Cerebellar cortex (tissue), 1 donor: Measurements from ENCODE around the gene LENG1.

Source experiments
- DNase-seq: peaks from one replicate; pipeline ENCODE4 v3.0.0-alpha.2; 2015; ENCODE audit warnings: low spot score

The LENG1 gene

GRCh38 chr19:54164369-54165068 lies 5.0 kb upstream of the LENG1 start:
- DNase-seq, result no peak

- DNase-seq, result no peak
Measured at GRCh38 chr19:54162884-54163283, 3.4 kb upstream of the LENG1 start.

GRCh38 chr19:54162241-54162805 lies 2.8 kb upstream of the LENG1 start:
- DNase-seq, result no peak

GRCh38 chr19:54160854-54161253 lies 1.3 kb upstream of the LENG1 start:
- DNase-seq, result no peak

GRCh38 chr19:54160182-54160811 lies 776 bp upstream of the LENG1 start:
- peak; percentile 35 for DNase-seq

- DNase-seq, result no peak
Measured at GRCh38 chr19:54158812-54159351, 639 bp downstream of the LENG1 start.

- DNase-seq, result no peak
Measured at GRCh38 chr19:54156953-54157352, 2.6 kb downstream of the LENG1 start.

GRCh38 chr19:54156490-54156889 lies 3.0 kb downstream of the LENG1 start:
- no peak for DNase-seq

GRCh38 chr19:54155694-54156093 lies 3.8 kb downstream of the LENG1 start:
- no peak for DNase-seq

GRCh38 chr19:54154603-54155345 lies 4.7 kb downstream of the LENG1 start:
- DNase-seq, result no peak

- DNase-seq, result peak; percentile 40
Measured at GRCh38 chr19:54153731-54154326, 5.7 kb downstream of the LENG1 start.

- DNase-seq, result no peak
Measured at GRCh38 chr19:54152878-54153524, 6.5 kb downstream of the LENG1 start.

- DNase-seq, result no peak
Measured at GRCh38 chr19:54152267-54152666, 7.3 kb downstream of the LENG1 start.

GRCh38 chr19:54151362-54152035 lies 8.0 kb downstream of the LENG1 start:
- no peak for DNase-seq

- no peak for DNase-seq
Measured at GRCh38 chr19:54149021-54149812, 10.3 kb downstream of the LENG1 start.

GRCh38 chr19:54148158-54148557 lies 11.4 kb downstream of the LENG1 start:
- no peak for DNase-seq

- no peak for DNase-seq
Measured at GRCh38 chr19:54147676-54148075, 11.8 kb downstream of the LENG1 start.

- DNase-seq, result no peak
Measured at GRCh38 chr19:54145541-54146158, 13.9 kb downstream of the LENG1 start.

- DNase-seq, result no peak
Measured at GRCh38 chr19:54142166-54142780, 17.2 kb downstream of the LENG1 start.
